Left renal cortex interstitium (tissue), 4 donors: ENCODE results near the gene RBPJ. TPM values are rescaled to one million over a fixed set of nuclear protein-coding genes. Genes with fewer than 3 reads are reported as not detected.
A peak's percentile ranks its signal among the peaks of the same experiment; 100 is the strongest.
"Not testable (repeated sequence)": the region's sequence is repeated elsewhere in the genome, so short reads cannot be mapped to it uniquely, and the experiment has no call there.

ENCODE experiments used
- DNase-seq, 4 donors: peaks; one replicate each; pipeline ENCODE4 v3.0.0-alpha.2; 2013; ENCODE audit warnings: low read depth in 4 of 4, low spot score in 2 of 4, missing footprints in 1 of 4
- polyA plus RNA-seq, 4 donors: library from polyadenylated mRNA; unstranded; fragments of 120-200 nt; gene quantifications; one replicate each; pipeline ENCODE4 v1.2.1, GENCODE V29; 2013; ENCODE audit not compliant: insufficient read length in 4 of 4

The RBPJ gene
- polyA plus RNA-seq, 4 donors: 71.6 to 86.1 (median 77.2) TPM

DNA sequence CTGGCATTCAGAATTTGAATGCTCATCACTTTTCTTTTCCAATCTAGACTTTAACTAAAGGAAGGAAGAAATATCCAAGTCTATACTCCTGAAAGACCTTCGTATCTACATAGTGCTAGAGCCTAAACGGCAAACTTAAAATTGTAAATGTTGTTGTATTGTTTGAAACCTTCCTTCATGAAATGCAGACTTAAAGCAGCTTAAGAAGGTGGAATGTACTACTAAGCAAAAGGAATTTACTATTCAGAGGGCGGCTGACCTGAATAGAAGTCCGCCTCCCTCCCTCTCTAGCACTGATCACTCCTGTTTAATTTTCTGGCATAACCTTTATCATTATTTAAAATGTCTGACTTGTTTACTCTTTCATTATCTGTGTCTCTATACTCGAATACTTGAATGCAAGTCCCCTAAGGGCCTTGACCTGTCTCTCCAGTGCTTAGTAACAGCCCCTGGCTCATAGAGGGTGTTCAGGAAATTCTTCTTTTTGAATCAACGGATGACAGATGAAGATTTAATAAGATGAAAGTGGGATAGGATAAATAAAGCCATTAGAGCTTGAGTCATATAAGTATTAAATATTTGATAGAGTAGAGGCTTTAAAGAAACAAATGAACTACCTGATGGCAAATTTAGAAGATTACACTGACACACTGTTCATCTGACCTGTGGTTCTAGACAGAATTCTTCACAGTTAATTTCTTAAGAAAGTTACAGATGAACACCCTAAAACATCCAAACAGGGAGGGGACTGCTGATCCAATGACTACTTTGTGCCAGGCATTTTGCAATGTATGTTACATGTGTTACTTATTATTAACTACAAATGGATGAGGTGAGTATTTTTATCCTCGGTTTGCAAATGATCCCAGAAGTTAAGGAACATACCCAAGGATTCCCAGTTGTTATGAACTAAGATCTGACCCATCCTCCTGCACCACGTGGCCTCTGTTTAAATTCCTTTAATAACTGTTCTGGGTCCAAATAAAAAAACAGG is 20.2 kb upstream of the RBPJ start:
- DNase-seq: no peak

DNA sequence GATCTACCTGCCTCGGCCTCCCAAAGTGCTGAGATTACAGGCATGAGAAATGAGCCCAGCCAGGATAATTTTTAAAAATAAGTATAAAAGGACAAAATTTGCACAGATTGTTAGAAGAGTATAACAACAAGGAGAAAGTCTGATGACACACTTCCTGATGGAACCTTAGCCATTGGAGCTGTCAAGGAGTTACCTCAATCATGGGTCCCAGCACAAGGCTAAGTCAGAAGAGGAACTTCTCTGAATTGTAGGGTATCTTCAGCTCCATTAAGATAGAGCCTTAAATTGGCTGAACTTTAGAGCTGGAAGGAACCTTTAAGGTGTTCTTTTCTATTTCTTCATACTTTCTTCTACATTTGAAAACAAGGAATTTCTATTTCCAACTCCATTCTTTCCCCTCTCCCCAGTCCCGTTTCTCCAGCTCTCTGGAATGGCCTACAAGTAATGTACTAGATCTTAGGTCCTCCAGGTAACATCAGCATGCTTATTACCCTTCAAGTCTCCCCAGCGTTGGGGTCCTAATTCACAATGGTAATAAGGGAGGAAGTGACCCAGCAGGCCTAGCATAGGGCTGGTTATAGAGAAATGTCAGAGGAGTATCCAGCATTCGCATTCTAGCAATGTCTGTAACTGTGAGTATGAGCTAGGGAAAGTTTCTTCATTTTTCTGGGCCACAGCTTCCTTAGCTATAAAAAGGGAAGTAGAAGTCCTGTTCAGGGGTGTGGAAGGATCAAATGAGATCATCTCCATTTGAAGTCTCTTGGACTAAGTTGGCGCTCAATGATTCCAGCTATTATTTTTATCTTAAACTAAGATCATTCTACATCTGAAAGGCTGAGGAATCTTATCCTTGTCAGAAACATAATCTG is 18.5 kb upstream of the RBPJ start:
- DNase-seq: no peak

DNA sequence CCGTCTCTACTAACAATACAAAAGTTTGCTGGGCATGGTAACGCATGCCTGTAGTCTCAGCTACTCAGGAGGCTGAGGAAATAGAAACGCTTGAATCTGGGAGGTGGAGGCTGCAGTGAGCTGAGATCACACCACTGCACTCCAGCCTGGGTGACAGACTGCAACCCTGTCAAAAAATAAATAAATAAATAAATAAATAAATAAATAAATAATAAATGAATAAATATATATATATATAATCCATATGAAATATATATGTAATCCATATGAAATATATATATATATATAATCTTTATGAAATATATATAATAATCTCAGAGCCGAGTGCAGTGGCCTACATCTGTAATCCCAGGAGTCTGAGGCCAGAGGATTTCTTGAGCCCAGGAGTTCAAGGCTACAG is 17.8 kb upstream of the RBPJ start:
- DNase-seq: no peak

DNA sequence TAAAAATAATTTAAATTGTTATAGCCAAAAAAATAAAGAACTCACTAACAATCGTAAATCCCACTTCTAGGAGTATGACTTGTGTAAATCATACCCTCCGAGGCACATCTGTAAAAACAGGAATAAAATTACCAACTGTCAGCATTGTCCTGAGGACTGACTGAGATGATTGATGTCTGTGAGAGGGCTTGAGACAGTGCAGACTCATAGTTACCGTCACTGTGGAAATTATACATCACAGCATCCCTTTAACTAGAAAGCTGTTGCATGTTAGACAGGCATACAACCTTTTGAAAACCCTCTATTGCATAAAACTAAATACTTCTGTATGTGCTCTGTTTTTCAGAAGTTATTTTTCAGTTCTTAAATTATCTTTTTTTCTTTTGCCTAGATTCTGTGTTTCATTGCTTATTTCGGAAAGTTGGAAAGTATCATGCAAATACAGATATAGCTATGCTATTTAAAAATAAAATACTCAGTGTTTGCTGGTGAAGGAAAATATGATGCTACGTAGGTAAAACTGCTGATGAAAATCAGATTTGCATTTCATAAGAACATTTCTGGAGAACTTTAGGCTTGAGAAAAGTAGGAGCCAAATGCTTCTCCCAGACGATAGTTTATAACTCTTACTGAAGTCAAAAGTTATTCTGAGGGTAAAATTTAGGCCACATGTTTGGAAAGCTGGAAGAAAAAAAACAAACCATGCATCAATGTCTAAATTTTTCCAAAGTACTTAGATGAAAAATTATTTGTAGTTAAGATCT is 13.6 kb upstream of the RBPJ start:
- DNase-seq: no peak

DNA sequence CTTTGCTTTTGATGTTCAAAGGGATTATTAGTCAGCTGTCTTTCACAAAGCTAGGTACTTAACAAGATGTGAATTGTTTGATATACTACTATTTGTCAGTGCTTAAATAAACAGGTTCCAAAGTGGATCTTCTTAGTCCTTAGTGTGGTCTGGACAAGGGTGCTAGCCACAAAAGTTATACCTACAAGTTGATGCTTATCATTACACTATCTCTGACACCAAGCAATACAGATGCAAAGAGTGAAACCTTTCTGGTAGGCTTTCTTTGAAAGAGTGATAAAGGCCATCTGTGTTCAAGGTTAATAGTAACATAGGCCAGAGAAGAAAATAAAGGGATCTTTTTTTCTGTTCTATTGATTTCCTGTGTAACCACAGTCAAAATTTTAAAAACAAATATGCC is 12.2 kb upstream of the RBPJ start:
- DNase-seq: no peak

DNA sequence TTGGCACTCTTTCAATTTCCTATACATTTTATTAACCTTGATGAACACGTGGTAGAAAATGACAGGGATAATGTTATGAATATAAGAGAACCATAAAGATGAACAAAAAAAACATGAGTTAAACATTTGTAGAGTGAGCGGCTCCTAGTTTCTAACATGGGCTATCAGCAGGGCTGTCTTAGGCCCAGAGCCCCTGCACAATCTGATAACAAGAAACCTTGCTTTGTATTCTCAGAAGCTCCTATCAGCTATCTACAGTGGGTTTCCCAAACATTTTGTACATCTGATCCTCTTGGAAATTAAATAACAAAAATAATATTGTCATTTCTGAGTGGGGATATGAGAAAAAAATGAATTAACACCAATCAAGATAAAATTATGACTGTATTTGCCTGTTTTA is 10.6 kb upstream of the RBPJ start:
- no peak for DNase-seq

DNA sequence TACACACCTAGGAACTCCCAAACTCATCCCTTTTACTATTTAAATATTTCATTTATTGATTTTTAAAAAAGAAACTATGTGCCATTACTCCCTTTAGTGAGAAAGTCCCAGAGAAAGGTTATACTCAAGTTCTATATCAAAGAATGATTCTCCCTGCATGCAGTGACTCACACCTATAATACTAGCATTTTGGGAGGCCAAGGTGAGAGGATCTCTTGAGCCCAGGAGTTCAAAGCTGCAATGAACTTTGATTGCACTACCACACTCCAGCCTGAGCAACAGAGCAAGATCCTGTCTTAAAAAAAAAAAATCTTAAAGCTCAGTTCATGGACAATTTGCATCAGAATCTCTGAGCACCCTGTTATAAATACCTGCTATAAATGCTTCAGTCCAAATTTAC is 9.2 kb upstream of the RBPJ start:
- no peak for DNase-seq

DNA sequence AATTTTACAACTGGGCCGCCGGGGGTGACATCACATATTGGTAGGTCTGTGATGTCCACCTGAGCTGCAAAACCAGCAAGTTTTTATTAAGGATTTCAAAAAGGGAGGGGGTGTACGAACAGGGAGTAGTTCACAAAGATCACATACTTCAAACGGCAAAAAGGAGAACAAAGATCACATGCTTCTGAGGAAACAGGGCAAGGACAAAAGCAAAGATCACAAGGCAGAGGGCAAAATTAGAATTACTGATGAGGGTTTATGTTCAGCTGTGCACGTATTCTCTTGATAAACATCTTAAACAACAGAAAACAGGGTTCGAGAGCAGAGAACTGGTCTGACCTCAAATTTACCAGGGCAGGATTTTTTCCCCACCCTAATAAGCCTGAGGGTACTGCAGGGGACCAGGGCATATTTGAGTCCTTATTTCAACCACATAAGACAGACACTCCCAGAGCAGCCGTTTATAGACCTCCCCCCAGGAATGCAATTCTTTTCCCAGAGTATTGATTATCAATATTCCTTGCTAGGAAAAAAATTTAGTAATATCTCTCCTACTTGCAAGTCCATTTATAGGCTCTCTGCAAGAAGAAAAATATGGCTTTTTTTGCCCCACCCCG is 5.4 kb upstream of the RBPJ start:
- not testable (repeated sequence) for DNase-seq

DNA sequence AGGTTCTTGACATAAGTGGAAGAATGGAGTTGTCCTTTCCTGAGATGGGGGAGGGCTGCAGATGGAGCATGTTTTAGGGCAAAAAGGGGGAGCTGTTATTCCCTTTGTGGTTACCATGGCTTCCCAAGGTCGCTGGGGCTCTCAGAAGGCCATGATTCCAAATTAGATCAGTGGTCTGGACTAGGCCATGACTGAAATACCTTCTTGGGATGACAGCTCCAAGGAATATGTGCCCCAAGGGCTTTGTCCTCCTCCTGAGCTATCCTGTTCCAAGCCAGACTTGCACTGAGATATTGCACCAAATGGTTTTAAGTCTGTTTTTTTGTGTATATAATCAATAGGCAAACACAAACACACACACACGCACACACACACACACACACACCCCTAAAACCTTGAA is 3.0 kb upstream of the RBPJ start:
- no peak for DNase-seq

DNA sequence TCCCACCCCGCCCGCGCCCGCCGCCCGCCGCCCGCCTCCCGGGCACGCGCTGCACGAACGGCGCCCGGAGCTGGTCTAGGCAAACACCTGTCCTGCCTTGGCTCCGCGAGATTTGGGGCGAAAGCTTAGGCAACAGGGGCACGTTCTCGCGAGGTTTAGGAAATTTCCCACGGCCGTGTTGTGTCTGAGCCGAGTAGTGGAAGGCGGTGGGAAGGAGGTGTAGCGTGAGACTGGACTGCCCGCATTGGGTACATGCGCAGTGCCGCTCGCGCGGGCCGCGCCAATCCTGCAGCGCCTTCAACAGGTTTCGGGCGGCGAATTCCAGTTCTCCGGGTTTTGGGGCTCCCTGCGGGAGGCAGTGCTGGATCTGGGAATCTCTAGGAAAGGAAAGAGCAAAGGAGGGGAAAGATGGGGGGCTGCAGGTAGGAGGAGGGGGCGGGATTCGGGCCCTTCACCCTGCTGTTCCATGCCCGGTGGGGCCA is 1.3 kb upstream of the RBPJ start:
- peak; percentile 93 to 99 (median 95) for DNase-seq

DNA sequence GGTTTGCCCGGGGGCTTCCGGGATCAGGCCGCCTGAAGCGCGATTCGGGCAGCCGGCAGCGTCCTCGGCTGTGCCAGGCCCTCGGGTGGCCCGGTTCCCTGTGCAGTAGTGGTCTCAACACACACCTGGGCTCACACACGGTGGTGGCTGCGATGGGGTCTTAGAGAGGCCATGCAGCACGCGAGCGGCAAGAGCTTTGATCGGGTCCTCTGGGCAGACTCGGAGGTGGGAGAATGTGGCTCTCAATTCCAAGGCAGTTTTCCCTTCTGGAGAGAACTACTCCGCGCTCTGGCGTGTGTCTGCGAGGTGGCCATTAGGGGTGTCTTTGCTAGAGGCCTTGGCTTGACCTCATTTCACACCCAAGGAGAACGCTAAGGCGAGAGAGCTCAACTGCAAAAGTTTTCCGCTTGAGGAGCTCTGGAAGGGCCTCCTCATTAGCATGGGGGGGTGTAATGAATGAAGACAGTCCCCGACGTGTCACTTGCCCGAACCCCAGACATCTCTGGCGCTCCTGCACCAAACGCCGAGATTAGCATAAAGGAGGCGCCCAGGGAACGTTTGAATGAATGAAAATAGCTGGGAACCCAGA is 771 bp upstream of the RBPJ start:
- DNase-seq: peak in 1 of 4 donors; percentile 62

DNA sequence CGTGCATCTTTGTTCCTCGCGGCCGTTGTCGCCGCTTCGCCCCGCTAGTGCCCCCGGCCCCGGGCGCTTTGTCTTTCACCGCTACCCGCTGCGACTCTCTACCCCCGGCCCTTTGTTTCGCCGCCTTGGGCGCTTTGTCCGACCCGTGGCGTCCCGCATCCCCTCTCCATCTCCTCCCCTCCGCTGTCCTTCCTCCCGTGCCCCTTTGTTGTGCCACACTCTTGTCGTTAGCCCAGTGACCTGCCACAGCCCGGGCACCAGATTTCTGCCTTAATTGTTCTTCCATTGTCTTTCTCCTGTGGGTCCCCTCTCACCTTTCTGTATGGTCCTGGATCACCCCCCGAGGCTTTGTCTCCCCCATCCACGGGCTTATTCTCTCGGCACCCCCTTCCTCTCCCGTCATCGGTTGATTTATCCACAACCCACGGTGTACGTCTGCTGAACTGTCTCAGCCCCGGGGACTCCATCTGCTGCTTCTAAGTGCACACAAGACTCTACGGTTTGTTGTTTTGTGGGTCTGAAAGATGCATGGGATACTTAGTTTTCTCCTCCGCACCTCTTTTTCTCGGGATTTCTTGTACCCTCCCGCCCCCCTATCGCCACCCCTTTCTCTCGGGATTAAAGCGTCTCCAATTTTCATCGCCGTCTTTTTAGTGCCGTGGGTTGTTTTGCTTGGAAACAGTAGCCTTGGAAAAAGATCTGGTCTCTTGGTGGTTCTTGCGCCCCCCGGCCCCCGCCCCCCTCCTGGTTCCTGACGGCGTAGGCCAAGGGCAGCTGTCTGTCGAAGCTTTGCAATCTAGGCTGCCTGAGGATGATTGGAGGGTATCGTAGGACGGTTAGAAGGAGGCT is 783 bp downstream of the RBPJ start:
- peak in 3 of 4 donors; percentile 40 to 56 (median 53) for DNase-seq

DNA sequence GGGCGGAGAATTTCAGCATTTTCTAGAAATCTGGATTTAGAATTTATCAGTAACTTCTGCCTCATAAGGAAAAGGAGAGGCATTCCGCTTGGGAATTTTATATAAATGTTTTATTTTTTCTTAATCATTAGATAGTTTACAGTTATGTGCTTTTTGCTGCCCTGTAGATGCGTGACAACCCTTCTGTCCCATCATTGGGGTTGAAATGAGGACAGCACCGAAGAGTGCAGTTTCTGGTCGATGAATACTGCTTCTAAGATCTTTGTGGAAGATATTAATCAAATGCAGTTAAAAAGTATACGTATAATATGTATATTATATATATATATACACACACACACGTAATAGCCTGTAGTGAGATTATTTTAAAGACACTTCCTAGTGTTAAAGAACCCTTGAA is 1.5 kb downstream of the RBPJ start:
- DNase-seq: no peak

DNA sequence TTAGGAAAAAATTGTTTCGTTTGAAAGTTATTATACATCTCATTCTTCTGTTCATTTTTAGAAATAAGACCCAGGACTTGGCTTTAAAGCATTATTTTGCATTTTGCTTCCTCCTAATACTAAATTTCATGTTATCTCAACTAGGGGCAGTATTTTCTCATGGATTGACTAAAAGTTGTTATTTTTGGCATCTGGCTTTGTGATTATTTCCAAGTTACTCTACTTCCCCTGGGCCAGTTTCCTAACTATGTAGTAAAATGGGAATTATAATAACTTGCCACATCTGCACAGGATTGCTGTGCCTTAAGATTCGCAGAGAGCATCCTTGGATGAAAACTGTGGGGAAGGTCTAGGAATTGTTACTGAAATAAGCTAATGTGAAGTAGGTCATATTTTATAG is 3.0 kb downstream of the RBPJ start:
- no peak for DNase-seq

DNA sequence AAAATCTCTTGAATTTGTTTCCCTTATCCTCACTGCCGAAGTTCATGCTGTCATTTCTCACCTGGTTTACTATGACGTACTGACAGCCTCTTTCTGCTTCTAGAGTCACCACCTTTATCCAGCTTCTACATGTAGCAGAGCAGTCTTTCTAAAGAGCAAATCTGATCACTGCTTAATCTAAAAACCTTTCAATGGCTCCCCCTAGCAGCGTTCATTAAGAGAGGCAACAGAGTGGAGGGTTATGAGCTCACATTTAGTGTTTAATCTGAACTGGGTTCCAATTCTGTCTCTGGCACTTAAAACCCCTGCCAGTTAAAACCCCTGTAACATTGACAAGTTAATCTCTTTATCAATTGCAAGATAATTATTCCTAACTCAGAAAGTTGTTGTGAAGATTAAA is 4.4 kb downstream of the RBPJ start:
- DNase-seq: no peak

DNA sequence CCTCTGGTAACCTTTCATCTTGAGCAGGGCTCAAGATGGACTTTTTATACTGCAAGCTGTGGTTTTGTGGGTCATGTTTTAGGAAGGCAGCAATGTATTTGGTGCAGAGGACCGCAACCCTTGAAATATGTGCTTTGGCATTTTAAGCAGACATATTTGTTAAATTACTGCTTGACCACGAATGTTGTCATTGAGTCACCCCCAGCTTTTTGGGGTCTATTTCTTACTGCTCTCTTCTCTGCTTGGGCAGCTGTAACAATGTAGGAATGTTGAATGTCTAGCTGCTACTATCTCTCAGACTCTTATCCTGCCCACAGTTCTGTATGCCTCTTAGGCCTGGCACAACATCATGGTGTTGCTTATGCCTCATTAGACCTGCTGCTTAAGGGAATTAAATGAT is 6.0 kb downstream of the RBPJ start:
- DNase-seq: no peak

DNA sequence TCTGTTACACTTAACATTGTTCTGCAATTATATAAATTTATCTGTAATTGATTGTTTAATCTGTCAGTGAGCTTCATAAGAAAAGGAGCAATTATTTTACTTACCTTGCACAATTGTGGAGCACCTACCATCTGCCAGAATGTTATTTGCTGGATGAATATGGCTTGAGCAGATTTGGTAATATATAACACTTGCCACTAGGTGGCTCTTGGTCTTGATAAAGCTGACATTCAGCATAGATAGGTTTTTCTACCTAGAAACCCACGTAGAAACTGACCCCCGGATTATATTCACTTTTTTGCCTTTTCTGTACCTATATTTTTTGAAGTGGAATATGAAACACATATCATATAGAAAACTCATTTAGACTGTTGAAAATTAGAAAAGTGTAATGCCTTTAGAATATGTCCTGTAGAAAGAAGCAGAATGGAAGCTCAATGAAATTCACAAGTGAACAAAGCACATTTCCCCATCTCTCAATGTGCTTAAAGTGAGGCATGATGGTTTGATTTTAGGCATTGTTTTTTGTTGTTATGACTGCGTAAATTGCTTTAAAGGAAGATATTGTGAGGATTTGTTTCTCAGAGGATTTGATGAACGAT is 9.5 kb downstream of the RBPJ start:
- DNase-seq: peak in 1 of 4 donors; percentile 29

DNA sequence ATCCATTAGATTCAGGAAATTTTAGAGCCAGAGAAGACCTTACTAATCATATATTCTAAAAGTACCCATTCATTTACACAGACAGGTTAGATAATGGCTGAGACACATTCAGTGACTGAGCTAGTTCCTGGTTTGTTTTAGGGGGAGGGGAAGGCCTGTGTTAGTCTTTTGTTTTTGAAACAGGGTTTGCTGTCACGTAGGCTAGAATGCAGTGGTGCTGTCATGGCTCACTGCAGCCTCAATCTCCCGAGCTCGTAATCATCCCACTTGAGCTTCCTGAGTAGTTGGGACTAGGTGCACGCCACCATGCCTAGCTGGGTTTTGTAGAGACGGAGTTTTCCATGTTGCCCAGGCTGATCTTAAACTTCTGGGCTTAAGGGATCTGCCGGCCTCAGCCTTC is 10.1 kb downstream of the RBPJ start:
- no peak for DNase-seq
